Endothelial cell of umbilical vein (primary cell): ENCODE results near the gene NFATC1. TPM values are rescaled to one million over a fixed set of nuclear protein-coding genes. Genes with fewer than 3 reads are reported as not detected.
A peak's percentile ranks its signal among the peaks of the same experiment; 100 is the strongest.

ENCODE experiments used
- BruUV-seq: library from RNA; stranded (reverse); fragments of 400-500 nt; replicated peaks from 2 replicates; lab custom pipeline; 2021; lab: Mats Ljungman, UMichigan
- CTCF ChIA-PET: fragments of 300-600, 350-600 bp; sonication (Branson Sonifier 250); formaldehyde crosslinking; loops from one replicate; lab custom pipeline; 2021; ENCODE audit warnings: antibody characterized with exemption, inconsistent platforms; lab: Charles Lee
- POLR2A ChIA-PET: fragments of 300-600, 350-600 bp; sonication (Branson Sonifier 250); formaldehyde crosslinking; loops from one replicate; lab custom pipeline; 2021; ENCODE audit warnings: antibody characterized with exemption, inconsistent platforms; lab: Charles Lee
- DNase-seq: peaks from one replicate; pipeline ENCODE4 v3.0.0-alpha.2; 2011; ENCODE audit warnings: low read depth, low spot score
- FAIRE-seq: peaks from 2 replicates; lab custom pipeline; 2011; peaks lifted over from hg19 to GRCh38; lab: Jason Lieb, UNC
- H2AFZ ChIP-seq: 2 replicates; pipeline ENCODE4 v1.6.0; 2012; ENCODE audit warnings: low read depth, low read length, control low read depth, inconsistent platforms
- H3K27ac ChIP-seq: 2 replicates; pipeline ENCODE4 v1.5.1; 2011; ENCODE audit warnings: low read depth, mild to moderate bottlenecking, control low read depth, low read length, moderate library complexity; ENCODE audit not compliant: insufficient read depth
- H3K27me3 ChIP-seq, 2 experiments: 2 replicates each; pipeline versions ENCODE4 v1.6.0 to v1.6.1; 2011; ENCODE audit warnings: low read length in 2 of 2, mixed read lengths in 1 of 2; ENCODE audit not compliant: control insufficient read depth in 2 of 2, insufficient read depth in 2 of 2
- H3K36me3 ChIP-seq, 2 experiments: 2 replicates in 1 of 2; 3 replicates in 1 of 2; pipeline ENCODE4 v1.5.1; 2011; ENCODE audit warnings: low read length in 2 of 2, mild to moderate bottlenecking in 1 of 2, moderate library complexity in 1 of 2; ENCODE audit not compliant: control insufficient read depth in 2 of 2, insufficient read depth in 2 of 2; ENCODE audit errors: extremely low read depth in 1 of 2
- H3K4me1 ChIP-seq: 3 replicates; pipeline ENCODE4 v1.5.1; 2011; ENCODE audit warnings: mild to moderate bottlenecking, low read length; ENCODE audit not compliant: control insufficient read depth, insufficient read depth; ENCODE audit errors: extremely low read depth
- H3K4me2 ChIP-seq: 2 replicates; pipeline ENCODE4 v1.6.1; 2011; ENCODE audit warnings: low read length, control low read depth, mixed read lengths; ENCODE audit not compliant: insufficient read depth
- H3K4me3 ChIP-seq, 3 experiments: fragments of 200-600 bp in 1 of 3; sonication (generic), shearing (Covaris generic) in 1 of 3; replicated peaks in 1 of 3; 2 replicates each; pipeline ENCODE4 v1.5.1; 2011 to 2016; ENCODE audit warnings: control low read depth in 3 of 3, low read length in 3 of 3, mild to moderate bottlenecking in 2 of 3, inconsistent platforms in 1 of 3, low read depth in 1 of 3, moderate library complexity in 1 of 3; ENCODE audit not compliant: insufficient read depth in 1 of 3
- H3K79me2 ChIP-seq: 2 replicates; pipeline ENCODE4 v1.6.0; 2012; ENCODE audit warnings: low read length, inconsistent platforms; ENCODE audit not compliant: control insufficient read depth, insufficient read depth
- H3K9ac ChIP-seq: replicated peaks from 2 replicates; pipeline ENCODE3; 2011; ENCODE audit warnings: low read length, control low read depth; ENCODE audit not compliant: insufficient read depth; ENCODE audit errors: extremely low read depth
- H3K9me1 ChIP-seq: replicated peaks from 3 replicates; pipeline ENCODE4 v1.6.0; 2011; ENCODE audit warnings: mild to moderate bottlenecking, low read length; ENCODE audit not compliant: control insufficient read depth, insufficient read depth; ENCODE audit errors: extremely low read depth
- H3K9me3 ChIP-seq: replicated peaks from 2 replicates; pipeline ENCODE4 v1.5.1; 2012; ENCODE audit warnings: low read length, inconsistent platforms; ENCODE audit not compliant: control insufficient read depth, insufficient read depth
- H4K20me1 ChIP-seq: replicated peaks from 2 replicates; pipeline ENCODE3; 2011; ENCODE audit warnings: mild to moderate bottlenecking, low read length; ENCODE audit not compliant: control insufficient read depth, insufficient read depth; ENCODE audit errors: extremely low read depth
- EZH2 ChIP-seq: IDR thresholded peaks from 2 replicates; pipeline ENCODE4 v1.6.1; 2012; ENCODE audit warnings: borderline replicate concordance, low read depth, mild to moderate bottlenecking, moderate library complexity, low read length, inconsistent platforms; ENCODE audit not compliant: severe bottlenecking
- FOS ChIP-seq: IDR thresholded peaks from 2 replicates; pipeline ENCODE4 v1.6.1; 2011; ENCODE audit warnings: mild to moderate bottlenecking, low read length, moderate library complexity, borderline replicate concordance; ENCODE audit not compliant: insufficient read depth
- MYC ChIP-seq: IDR thresholded peaks from one replicate; pipeline ENCODE4 v1.6.1; 2011; ENCODE audit warnings: mild to moderate bottlenecking, low read depth, low read length
- POLR2AphosphoS5 ChIP-seq: IDR thresholded peaks from 2 replicates; pipeline ENCODE4 v1.6.1; 2012; ENCODE audit warnings: low read depth, mild to moderate bottlenecking, control low read depth, low read length, moderate library complexity; ENCODE audit not compliant: insufficient read depth
- dilution Hi-C: fragments of 300-500 bp; cut with MboI; formaldehyde crosslinking; loops from one replicate; pipeline ENCODE4 v1.15.0; 2019; ENCODE audit warnings: low sequenced_read_pairs; ENCODE audit not compliant: extremely low pct_ligation_motif_present
- intact Hi-C: fragments of 100-400 bp; cut with micrococcal nuclease; formaldehyde crosslinking; loops from one replicate; pipeline ENCODE4 v1.10.0; 2022
- polyA plus RNA-seq, 4 experiments: library from polyadenylated mRNA; depleted of rRNA in 3 of 4; stranded (reverse) in 3 of 4; unstranded in 1 of 4; fragments of >200 nt; gene quantifications; 2 replicates each; pipeline versions ENCODE4 v1.2.1 to v1.2.3, GENCODE V29; 2011 to 2012; ENCODE audit warnings: missing spikeins in 1 of 4
- total RNA-seq: library from RNA; stranded (reverse); gene quantifications from 2 replicates; pipeline ENCODE4 v1.2.3, GENCODE V29; 2021
- TF ChIP-seq, protein P1 (sequence below): IDR thresholded peaks from 2 replicates; pipeline ENCODE4 v1.6.1; 2011; ENCODE audit not compliant: insufficient read depth, insufficient read length
- TF ChIP-seq, protein P2 (sequence below), 2 donors: IDR thresholded peaks; 1 replicate in 1 of 2; 2 replicates in 1 of 2; pipeline ENCODE4 v1.5.1; 2011; ENCODE audit warnings: low read length in 2 of 2, mild to moderate bottlenecking in 2 of 2, moderate library complexity in 2 of 2, control low read depth in 1 of 2, inconsistent platforms in 1 of 2, low read depth in 1 of 2; ENCODE audit not compliant: insufficient read depth in 1 of 2; ENCODE audit errors: extremely low read depth in 1 of 2

NFATC1 gene
- total and polyA plus RNA-seq, 2 donors (not counting 3 experiments of a cell fraction or from before 2014, with no cell fraction given) = 11.1 to 30.0 TPM

DNA sequence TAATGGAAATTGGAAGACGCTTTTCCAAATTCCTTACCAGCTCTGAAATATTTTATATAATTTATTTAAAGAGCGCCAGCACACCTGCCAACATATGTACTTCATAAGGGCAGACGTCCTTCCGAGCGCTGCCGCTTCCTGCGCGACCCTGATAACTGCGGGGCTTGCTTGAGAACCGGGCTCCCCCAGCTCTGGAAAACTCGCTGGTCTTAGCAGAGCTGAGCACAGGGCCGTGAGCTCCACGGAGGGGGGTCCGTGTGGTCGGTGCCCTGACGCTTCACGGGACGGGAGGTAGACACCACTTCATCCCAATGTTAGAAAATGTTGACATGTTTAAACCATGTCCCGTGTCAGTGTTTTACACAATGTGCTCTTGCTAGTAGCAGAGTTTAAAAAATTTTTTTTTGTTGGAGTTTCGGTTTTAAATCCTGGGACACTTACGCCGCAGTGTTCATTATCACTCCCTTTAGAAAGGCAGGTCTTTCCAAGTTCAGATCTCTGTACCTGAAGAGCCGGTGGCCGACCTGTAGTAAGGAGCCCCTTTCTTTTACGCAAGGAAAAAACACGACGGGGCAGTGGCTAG lies 1.6 kb downstream of the NFATC1 start:
- Histone ChIP-seq H3K4me2 (peak overlapping the region; percentile 76), H3K9ac (peak overlapping the region; percentile 81), H3K36me3 (no peaks in the 10 kb centered on the region), H4K20me1 (no peaks in the 10 kb centered on the region), H3K4me3 (peak overlapping the region; percentile 28 to 69 (median 43)), H3K27me3 (no peaks in the 10 kb centered on the region), H3K9me1 (no peaks in the 10 kb centered on the region), H3K79me2 (peaks cover 3% of the 10 kb centered on the region), H3K4me1 (peaks cover 45% of the 10 kb centered on the region), H3K9me3 (no peaks in the 10 kb centered on the region), H2AFZ (peak overlapping the region; percentile 46), H3K27ac (peak overlapping the region; percentile 49)
- ChIA-PET CTCF (interaction anchor here (0.9 to 3.5 kb wide), 10 partner anchors 8 to 131 kb away, joined by 3 to 32 read pairs (median 6); no protein-coding TSS in a partner anchor), POLR2A (interaction anchor here (0.6 to 1.2 kb wide), 2 partner anchors 88 to 111 kb away, joined by 3 to 5 read pairs; no protein-coding TSS in a partner anchor)
- FAIRE-seq = no peak
- dilution Hi-C loops = no loop called here
- TSS peak; percentile 13 for BruUV-seq
- TF ChIP-seq EZH2 (no peak), MYC (no peak), FOS (no peak), POLR2AphosphoS5 (no peak)
- TF ChIP-seq, protein P1, sequence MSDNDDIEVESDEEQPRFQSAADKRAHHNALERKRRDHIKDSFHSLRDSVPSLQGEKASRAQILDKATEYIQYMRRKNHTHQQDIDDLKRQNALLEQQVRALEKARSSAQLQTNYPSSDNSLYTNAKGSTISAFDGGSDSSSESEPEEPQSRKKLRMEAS = no peak
- TF ChIP-seq, protein P2, sequence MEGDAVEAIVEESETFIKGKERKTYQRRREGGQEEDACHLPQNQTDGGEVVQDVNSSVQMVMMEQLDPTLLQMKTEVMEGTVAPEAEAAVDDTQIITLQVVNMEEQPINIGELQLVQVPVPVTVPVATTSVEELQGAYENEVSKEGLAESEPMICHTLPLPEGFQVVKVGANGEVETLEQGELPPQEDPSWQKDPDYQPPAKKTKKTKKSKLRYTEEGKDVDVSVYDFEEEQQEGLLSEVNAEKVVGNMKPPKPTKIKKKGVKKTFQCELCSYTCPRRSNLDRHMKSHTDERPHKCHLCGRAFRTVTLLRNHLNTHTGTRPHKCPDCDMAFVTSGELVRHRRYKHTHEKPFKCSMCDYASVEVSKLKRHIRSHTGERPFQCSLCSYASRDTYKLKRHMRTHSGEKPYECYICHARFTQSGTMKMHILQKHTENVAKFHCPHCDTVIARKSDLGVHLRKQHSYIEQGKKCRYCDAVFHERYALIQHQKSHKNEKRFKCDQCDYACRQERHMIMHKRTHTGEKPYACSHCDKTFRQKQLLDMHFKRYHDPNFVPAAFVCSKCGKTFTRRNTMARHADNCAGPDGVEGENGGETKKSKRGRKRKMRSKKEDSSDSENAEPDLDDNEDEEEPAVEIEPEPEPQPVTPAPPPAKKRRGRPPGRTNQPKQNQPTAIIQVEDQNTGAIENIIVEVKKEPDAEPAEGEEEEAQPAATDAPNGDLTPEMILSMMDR (IDR thresholded peaks at IDR 0.05; ENCODE audit: extremely low read depth in 1 of 2, insufficient read depth in 1 of 2, low read depth in 1 of 2, low read length in 2 of 2) = no peak
- intact Hi-C loops = no loop called here
- DNase-seq = peak; percentile 57
